GM12873 (cell line): Measurements from ENCODE around the gene NUP210.

ENCODE experiments used
- TF ChIP-seq, protein P1 (sequence below): IDR thresholded peaks from 2 replicates; pipeline ENCODE4 v1.5.1; 2012; ENCODE audit warnings: low read depth, mild to moderate bottlenecking, moderate library complexity, low read length, control low read depth; ENCODE audit not compliant: insufficient read depth; ENCODE audit errors: missing control alignments

The NUP210 gene

DNA sequence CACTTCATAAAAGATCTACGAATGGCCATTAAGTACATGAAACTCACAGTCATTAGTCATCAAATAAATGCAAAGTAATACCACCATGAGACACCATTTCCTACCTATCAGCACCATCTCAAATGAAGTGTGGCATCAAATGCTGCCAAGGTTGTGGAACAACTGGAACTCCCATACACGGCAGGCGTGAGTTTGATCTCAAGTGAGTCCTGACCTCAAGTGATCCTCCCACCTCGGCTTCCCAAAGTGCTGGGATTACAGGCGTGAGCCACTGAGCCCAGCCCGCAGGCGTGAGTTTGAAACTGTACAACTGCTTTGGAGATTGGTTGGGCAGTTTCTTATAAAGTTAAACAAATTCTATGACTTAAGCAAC lies 31.2 kb upstream of the NUP210 start:
- TF ChIP-seq, protein P1, sequence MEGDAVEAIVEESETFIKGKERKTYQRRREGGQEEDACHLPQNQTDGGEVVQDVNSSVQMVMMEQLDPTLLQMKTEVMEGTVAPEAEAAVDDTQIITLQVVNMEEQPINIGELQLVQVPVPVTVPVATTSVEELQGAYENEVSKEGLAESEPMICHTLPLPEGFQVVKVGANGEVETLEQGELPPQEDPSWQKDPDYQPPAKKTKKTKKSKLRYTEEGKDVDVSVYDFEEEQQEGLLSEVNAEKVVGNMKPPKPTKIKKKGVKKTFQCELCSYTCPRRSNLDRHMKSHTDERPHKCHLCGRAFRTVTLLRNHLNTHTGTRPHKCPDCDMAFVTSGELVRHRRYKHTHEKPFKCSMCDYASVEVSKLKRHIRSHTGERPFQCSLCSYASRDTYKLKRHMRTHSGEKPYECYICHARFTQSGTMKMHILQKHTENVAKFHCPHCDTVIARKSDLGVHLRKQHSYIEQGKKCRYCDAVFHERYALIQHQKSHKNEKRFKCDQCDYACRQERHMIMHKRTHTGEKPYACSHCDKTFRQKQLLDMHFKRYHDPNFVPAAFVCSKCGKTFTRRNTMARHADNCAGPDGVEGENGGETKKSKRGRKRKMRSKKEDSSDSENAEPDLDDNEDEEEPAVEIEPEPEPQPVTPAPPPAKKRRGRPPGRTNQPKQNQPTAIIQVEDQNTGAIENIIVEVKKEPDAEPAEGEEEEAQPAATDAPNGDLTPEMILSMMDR = no peak

DNA sequence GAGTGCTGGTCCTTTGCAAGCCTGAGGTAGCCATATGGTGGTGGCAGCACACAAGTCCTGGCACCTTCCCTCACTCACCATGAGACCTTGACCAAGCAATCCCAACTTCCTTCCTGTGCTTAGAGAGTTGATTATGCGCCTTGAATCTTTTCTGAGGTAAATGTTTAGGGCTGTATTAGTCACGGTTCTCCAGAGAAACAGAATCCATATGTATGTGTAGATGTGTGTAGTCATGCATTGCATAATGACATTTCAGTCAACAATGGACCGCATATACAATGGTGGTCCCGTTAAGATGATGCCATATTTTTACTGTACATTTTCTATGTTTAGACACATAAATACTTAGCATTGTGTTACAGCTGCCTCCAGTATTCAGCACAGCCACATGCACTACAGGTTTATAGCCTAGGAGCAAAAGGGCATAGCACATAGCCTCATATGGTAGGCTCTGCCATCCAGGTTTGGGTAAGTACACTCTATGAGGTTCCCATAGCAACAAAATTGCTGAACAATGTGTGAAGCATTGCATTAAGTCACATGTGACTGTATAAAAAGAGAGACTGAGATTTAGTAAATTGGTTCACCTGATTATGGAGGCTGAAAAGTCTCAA lies 20.2 kb upstream of the NUP210 start:
- TF ChIP-seq, protein P1 = no peak

DNA sequence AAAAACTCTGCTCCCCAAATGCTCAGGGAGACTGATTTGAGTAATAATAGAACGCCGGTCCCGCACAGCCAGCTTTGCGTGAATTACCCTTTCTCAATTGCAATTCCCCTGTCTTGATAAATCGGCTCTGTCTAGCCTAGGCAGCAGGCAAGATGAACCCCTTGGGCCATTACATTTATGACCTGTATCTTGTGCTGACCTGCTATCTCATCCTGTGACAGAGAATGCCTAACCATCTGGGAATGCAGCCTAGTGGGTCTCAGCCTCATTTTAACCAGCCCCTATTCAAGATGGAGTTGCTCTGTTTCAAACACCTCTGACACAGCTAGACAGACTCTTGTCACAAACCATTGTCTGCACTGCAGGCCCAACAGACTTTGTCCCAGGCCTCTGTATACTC lies 13.8 kb upstream of the NUP210 start:
- TF ChIP-seq, protein P1 = no peak

DNA sequence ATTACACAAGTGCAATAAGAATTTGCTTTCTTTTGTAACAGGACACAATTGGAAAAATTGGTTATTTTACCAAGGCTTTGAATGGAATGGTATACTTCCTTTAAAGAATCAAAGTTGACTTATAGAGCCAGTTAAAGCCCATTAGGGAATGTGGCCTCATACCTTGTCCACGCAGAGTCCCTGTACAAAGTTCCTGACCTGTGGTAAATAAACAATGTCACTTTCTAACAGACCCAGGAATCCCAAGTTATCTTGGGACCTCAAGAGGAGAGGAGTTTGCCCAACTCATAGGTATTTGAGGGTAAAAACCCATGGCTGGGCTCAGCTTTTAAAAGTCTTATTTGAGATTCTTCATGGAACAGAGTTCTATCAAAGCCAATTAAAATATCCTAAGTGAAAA lies 12.0 kb upstream of the NUP210 start:
- TF ChIP-seq, protein P1 = no peak

DNA sequence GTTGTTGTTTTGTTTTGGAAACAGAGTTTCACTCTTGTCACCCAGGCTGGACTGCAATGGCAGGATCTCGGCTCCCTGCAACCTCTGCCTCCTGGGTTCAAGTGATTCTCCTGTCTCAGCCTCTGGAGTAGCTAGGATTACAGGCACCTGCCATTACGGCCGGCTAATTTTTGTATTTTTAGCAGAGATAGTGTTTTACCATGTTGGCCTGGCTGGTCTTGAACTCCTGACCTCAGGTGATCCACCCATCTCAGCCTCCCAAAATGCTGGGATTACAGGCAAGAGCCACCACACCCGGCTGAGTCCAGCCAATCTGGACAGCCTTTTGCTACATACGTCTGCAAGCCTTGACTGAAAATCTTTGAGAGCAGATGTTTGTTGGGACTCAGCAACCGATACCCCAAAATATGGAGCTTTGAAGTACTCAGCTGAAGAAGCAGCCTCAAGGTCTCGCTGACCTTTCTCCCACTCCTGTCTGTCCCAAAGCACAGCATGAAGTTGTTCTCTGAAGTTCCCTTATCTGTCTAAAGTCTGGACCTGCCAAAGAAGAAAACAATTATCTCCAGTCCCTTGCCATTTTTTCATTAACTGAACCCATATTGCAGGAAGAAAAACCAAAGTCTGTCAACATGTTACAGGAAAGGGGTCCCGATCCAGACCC lies 9.6 kb upstream of the NUP210 start:
- TF ChIP-seq, protein P1 = no peak

DNA sequence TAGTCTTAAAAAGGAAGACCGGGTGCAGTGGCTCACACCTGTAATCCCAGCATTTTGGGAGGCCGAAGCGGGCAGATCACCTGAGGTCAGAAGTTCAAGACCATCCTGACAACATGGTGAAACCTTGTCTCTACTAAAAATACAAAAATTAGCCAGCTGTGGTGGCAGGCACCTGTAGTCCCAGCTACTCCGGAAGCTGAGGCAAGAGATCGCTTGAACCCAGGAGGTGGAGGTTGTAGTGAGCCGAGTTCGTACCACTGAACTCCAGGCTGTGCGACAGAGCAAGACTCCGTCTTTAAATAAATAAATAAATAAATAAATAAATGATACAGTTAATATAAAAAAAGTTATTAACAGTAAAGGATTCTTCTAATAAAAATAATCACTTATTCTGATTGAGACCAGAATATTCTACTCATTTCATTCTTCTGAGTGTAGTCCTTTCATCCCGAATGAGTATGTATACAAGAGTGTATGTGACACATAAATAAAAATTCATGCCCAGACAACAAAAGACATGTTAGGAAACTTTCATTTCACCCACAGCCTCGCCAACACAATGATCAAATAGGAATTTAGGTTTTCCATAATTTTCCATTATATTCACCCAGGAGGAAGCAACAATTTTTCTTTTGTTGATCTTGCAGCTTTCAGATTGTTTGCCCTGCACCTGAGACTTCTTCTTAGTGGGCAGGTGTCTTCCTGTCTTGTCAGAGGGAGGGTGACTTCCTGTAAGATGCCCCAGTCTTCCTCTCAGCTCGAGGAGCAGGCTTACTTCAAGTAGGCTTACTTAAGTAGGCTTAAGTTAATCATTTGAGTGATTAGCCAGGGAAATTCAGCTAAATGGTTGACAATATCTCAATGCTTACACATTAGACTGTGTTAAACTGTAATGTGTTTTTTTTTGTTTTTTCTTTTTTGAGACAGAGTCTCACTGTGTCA lies 7.8 kb upstream of the NUP210 start:
- TF ChIP-seq, protein P1 = no peak

DNA sequence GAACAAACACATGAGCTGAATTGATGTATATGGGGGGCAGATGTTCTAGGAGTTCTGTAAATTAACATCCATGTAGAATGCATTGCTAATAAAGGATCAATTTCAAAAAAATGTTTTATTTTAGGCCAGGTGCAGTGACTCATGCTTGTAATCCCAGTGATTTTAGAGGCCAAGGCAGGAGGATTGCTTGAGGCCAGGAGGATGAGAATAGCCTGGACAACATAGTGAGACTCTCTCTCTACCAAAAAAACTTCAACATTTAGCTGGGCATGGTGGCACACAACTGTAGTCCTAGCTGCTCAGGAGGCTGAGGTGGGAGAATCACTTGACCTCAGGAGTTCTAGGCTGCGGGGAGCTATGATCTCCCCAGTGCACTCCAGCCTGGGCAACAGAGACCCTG lies 6.5 kb upstream of the NUP210 start:
- TF ChIP-seq, protein P1 = no peak
